Neuronal stem cell (in vitro differentiated cells): ENCODE results near the gene KLF3.

Experiments used
- DNase-seq: peaks from one replicate; pipeline ENCODE4 v3.0.0-alpha.2; 2013; ENCODE audit warnings: low spot score
- H2AFZ ChIP-seq: one replicate; pipeline ENCODE4 v1.6.1; 2013; ENCODE audit warnings: mild to moderate bottlenecking, low read length, inconsistent platforms
- H2AK5ac ChIP-seq: 2 replicates; pipeline ENCODE4 v1.6.1; 2013; ENCODE audit warnings: low read depth, mild to moderate bottlenecking, inconsistent platforms, low read length, moderate library complexity, mixed read lengths
- H2BK120ac ChIP-seq: 2 replicates; pipeline ENCODE4 v1.6.1; 2013; ENCODE audit warnings: low read depth, mild to moderate bottlenecking, inconsistent platforms, low read length, moderate library complexity, mixed read lengths
- H2BK12ac ChIP-seq: one replicate; pipeline ENCODE4 v1.6.1; 2013; ENCODE audit warnings: low read length, inconsistent platforms
- H2BK15ac ChIP-seq: 2 replicates; pipeline ENCODE4 v1.6.1; 2013; ENCODE audit warnings: mild to moderate bottlenecking, low read length, inconsistent platforms, mixed read lengths
- H2BK5ac ChIP-seq: one replicate; pipeline ENCODE4 v1.6.1; 2013; ENCODE audit warnings: inconsistent platforms, mild to moderate bottlenecking, low read length, moderate library complexity
- H3K14ac ChIP-seq: one replicate; pipeline ENCODE4 v1.6.1; 2013; ENCODE audit warnings: low read length, inconsistent platforms
- H3K18ac ChIP-seq: 2 replicates; pipeline ENCODE4 v1.6.1; 2013; ENCODE audit warnings: low read length, inconsistent platforms
- H3K23ac ChIP-seq: 2 replicates; pipeline ENCODE4 v1.6.1; 2013; ENCODE audit warnings: low read depth, mild to moderate bottlenecking, mixed read lengths, low read length, inconsistent platforms; ENCODE audit not compliant: poor library complexity
- H3K27ac ChIP-seq: replicated peaks from 3 replicates; pipeline ENCODE4 v1.5.1; 2013; ENCODE audit warnings: low read length, inconsistent platforms
- H3K27me3 ChIP-seq, 3 experiments: 2 replicates each; pipeline ENCODE4 v1.6.1; 2013; ENCODE audit warnings: low read length in 3 of 3, mild to moderate bottlenecking in 2 of 3, inconsistent platforms in 1 of 3, low read depth in 1 of 3, mixed read lengths in 1 of 3, moderate library complexity in 1 of 3; ENCODE audit not compliant: control insufficient read depth in 3 of 3, insufficient read depth in 3 of 3
- H3K36me3 ChIP-seq, 2 donors: replicated peaks in 1 of 2; 2 replicates each; pipeline ENCODE4 v1.6.1; 2013; ENCODE audit warnings: low read length in 2 of 2; ENCODE audit not compliant: control insufficient read depth in 2 of 2, insufficient read depth in 2 of 2
- H3K4ac ChIP-seq: 2 replicates; pipeline ENCODE4 v1.6.1; 2013; ENCODE audit warnings: inconsistent platforms, mild to moderate bottlenecking, low read length, moderate library complexity
- H3K4me1 ChIP-seq, 2 donors: 1 replicate in 1 of 2; 2 replicates in 1 of 2; pipeline ENCODE4 v1.6.1; 2013; ENCODE audit warnings: low read length in 2 of 2, low read depth in 1 of 2; ENCODE audit not compliant: control insufficient read depth in 2 of 2, insufficient read depth in 1 of 2
- H3K4me2 ChIP-seq: one replicate; pipeline ENCODE4 v1.6.1; 2013; ENCODE audit warnings: mild to moderate bottlenecking, low read length, inconsistent platforms; ENCODE audit not compliant: insufficient read depth, poor library complexity, severe bottlenecking
- H3K4me3 ChIP-seq, 2 donors: 2 replicates each; pipeline ENCODE4 v1.5.1; 2013; ENCODE audit warnings: low read length in 2 of 2, mild to moderate bottlenecking in 2 of 2, inconsistent platforms in 1 of 2, moderate library complexity in 1 of 2
- H3K79me1 ChIP-seq: one replicate; pipeline ENCODE4 v1.6.1; 2013; ENCODE audit warnings: low read depth, mild to moderate bottlenecking, inconsistent platforms, low read length, moderate library complexity
- H3K9ac ChIP-seq: one replicate; pipeline ENCODE4 v1.6.1; 2013; ENCODE audit warnings: mild to moderate bottlenecking, low read depth, low read length, inconsistent platforms; ENCODE audit not compliant: poor library complexity
- H3K9me3 ChIP-seq, 2 donors: replicated peaks in 1 of 2; 2 replicates each; pipeline versions ENCODE3 to v1.6.1; 2013; ENCODE audit warnings: low read length in 2 of 2, mild to moderate bottlenecking in 2 of 2, inconsistent platforms in 1 of 2, low read depth in 1 of 2, mixed read lengths in 1 of 2, moderate library complexity in 1 of 2; ENCODE audit not compliant: control insufficient read depth in 2 of 2, insufficient read depth in 1 of 2
- H4K8ac ChIP-seq: one replicate; pipeline ENCODE4 v1.6.1; 2013; ENCODE audit warnings: low read depth, mild to moderate bottlenecking, inconsistent platforms, low read length, moderate library complexity
- H4K91ac ChIP-seq: one replicate; pipeline ENCODE4 v1.6.1; 2013; ENCODE audit warnings: low read length, low read depth, mild to moderate bottlenecking, inconsistent platforms; ENCODE audit not compliant: poor library complexity
- WGBS, 2 donors: extraction: QIAGEN DNeasy Blood & Tissue Kit; methylation state at CpG; one replicate each; pipeline ENCODE4 v1.1.7; 2013; ENCODE audit warnings: missing lambda C conversion rate in 2 of 2, mixed read lengths in 1 of 2; ENCODE audit not compliant: insufficient read length in 2 of 2, insufficient replicate concordance in 1 of 2; ENCODE audit errors: extremely low coverage in 2 of 2; 5-methylcytosine and 5-hydroxymethylcytosine counted together

The KLF3 gene

GRCh38 chr4:38728631-38729141, 64.7 kb downstream of the KLF3 start:
- H4K91ac ChIP-seq, result no peak overlapping the region
- no peaks in the 10 kb centered on the region for H3K27me3 ChIP-seq
- peaks cover 0 to 5% of the 10 kb centered on the region in 2 donors for H3K4me1 ChIP-seq
- H3K4me2 ChIP-seq, result no peak overlapping the region
- H3K27ac ChIP-seq, result no peak overlapping the region
- H3K14ac ChIP-seq, result no peak overlapping the region
- DNase-seq, result no peak
- no peak overlapping the region for H3K9ac ChIP-seq
- no peak overlapping the region for H2BK12ac ChIP-seq
- no CpG with 5 or more reads among the region's 4 CpGs for WGBS, 2 donors
- H3K79me1 ChIP-seq, result no peaks in the 10 kb centered on the region
- no peak overlapping the region for H2BK120ac ChIP-seq
- H2AFZ ChIP-seq, result no peak overlapping the region
- H3K18ac ChIP-seq, result no peak overlapping the region
- H2BK15ac ChIP-seq, result no peak overlapping the region
- H3K9me3 ChIP-seq, result peaks cover 0 to 5% of the 10 kb centered on the region in 2 donors
- H3K36me3 ChIP-seq, result no peaks in the 10 kb centered on the region
- no peak overlapping the region for H4K8ac ChIP-seq
- no peak overlapping the region for H3K23ac ChIP-seq
- H3K4ac ChIP-seq, result no peak overlapping the region
- H2AK5ac ChIP-seq, result no peak overlapping the region
- no peak overlapping the region for H3K4me3 ChIP-seq
- H2BK5ac ChIP-seq, result no peak overlapping the region

GRCh38 chr4:38730493-38730829, 66.5 kb downstream of the KLF3 start:
- Histone ChIP-seq H2BK120ac (no peak overlapping the region), H4K91ac (no peak overlapping the region), H2BK5ac (no peak overlapping the region), H3K27me3 (no peaks in the 10 kb centered on the region), H3K9ac (no peak overlapping the region), H3K4me3 (no peak overlapping the region), H3K27ac (no peak overlapping the region), H3K23ac (no peak overlapping the region), H2AFZ (no peak overlapping the region), H3K4me1 (no peaks in the 10 kb centered on the region), H3K4ac (no peak overlapping the region), H3K18ac (no peak overlapping the region), H2BK15ac (no peak overlapping the region), H3K9me3 (peaks cover 0 to 7% of the 10 kb centered on the region in 2 donors), H4K8ac (no peak overlapping the region), H3K36me3 (no peaks in the 10 kb centered on the region), H2BK12ac (no peak overlapping the region), H2AK5ac (no peak overlapping the region), H3K4me2 (no peak overlapping the region), H3K14ac (no peak overlapping the region), H3K79me1 (no peaks in the 10 kb centered on the region)
- no CpG with 5 or more reads among the region's 4 CpGs for WGBS, 2 donors
- no peak for DNase-seq

- H3K27me3 ChIP-seq, result no peaks in the 10 kb centered on the region
- H4K8ac ChIP-seq, result no peak overlapping the region
- no peak overlapping the region for H3K27ac ChIP-seq
- peaks cover 0 to 7% of the 10 kb centered on the region in 2 donors for H3K9me3 ChIP-seq
- H3K4me1 ChIP-seq, result no peaks in the 10 kb centered on the region
- no peaks in the 10 kb centered on the region for H3K79me1 ChIP-seq
- H4K91ac ChIP-seq, result no peak overlapping the region
- no peak overlapping the region for H3K9ac ChIP-seq
- no peaks in the 10 kb centered on the region for H3K36me3 ChIP-seq
- H2AK5ac ChIP-seq, result no peak overlapping the region
- no peak overlapping the region for H3K4me2 ChIP-seq
- no peak overlapping the region for H3K23ac ChIP-seq
- no peak overlapping the region for H2BK120ac ChIP-seq
- no peak overlapping the region for H2BK5ac ChIP-seq
- no peak overlapping the region for H2BK15ac ChIP-seq
- no peak overlapping the region for H3K18ac ChIP-seq
- H3K4ac ChIP-seq, result no peak overlapping the region
- no peak overlapping the region for H3K4me3 ChIP-seq
- H3K14ac ChIP-seq, result no peak overlapping the region
- peak; percentile 72 for DNase-seq
- peak overlapping the region; percentile 47 for H2AFZ ChIP-seq
- no peak overlapping the region for H2BK12ac ChIP-seq
- WGBS, 2 donors, result no CpG with 5 or more reads among the region's 23 CpGs
Measured at GRCh38 chr4:38730830-38731646, 67.0 kb downstream of the KLF3 start.

- no peak for DNase-seq
- peak overlapping the region; percentile 38 for H3K9ac ChIP-seq
- no peak overlapping the region for H2BK15ac ChIP-seq
- H2AFZ ChIP-seq, result no peak overlapping the region
- H3K27ac ChIP-seq, result no peak overlapping the region
- no peaks in the 10 kb centered on the region for H3K79me1 ChIP-seq
- no peak overlapping the region for H2BK120ac ChIP-seq
- peak overlapping the region in 1 of 2 donors; percentile 57 for H3K4me3 ChIP-seq
- peak overlapping the region; percentile 17 for H2BK12ac ChIP-seq
- no CpG with 5 or more reads among the region's 2 CpGs for WGBS, 2 donors
- H3K4ac ChIP-seq, result no peak overlapping the region
- no peak overlapping the region for H3K14ac ChIP-seq
- no peak overlapping the region for H2AK5ac ChIP-seq
- no peak overlapping the region for H3K18ac ChIP-seq
- H4K91ac ChIP-seq, result no peak overlapping the region
- H3K23ac ChIP-seq, result peak overlapping the region; percentile 47
- no peaks in the 10 kb centered on the region for H3K36me3 ChIP-seq
- peak overlapping the region; percentile 53 for H4K8ac ChIP-seq
- H3K4me2 ChIP-seq, result no peak overlapping the region
- peaks cover 0 to 7% of the 10 kb centered on the region in 2 donors for H3K9me3 ChIP-seq
- no peaks in the 10 kb centered on the region for H3K4me1 ChIP-seq
- H2BK5ac ChIP-seq, result no peak overlapping the region
- no peaks in the 10 kb centered on the region for H3K27me3 ChIP-seq
Measured at GRCh38 chr4:38733663-38734062, 69.7 kb downstream of the KLF3 start.
